ENCODE measurements around the gene C4orf36. TPM values are rescaled to one million over a fixed set of nuclear protein-coding genes. Genes with fewer than 3 reads are reported as not detected.

The C4orf36 gene
- total and polyA plus RNA-seq, 11 donors, result 0.36 to 2.4 (median 1.2) TPM; not detected in 3

DNA sequence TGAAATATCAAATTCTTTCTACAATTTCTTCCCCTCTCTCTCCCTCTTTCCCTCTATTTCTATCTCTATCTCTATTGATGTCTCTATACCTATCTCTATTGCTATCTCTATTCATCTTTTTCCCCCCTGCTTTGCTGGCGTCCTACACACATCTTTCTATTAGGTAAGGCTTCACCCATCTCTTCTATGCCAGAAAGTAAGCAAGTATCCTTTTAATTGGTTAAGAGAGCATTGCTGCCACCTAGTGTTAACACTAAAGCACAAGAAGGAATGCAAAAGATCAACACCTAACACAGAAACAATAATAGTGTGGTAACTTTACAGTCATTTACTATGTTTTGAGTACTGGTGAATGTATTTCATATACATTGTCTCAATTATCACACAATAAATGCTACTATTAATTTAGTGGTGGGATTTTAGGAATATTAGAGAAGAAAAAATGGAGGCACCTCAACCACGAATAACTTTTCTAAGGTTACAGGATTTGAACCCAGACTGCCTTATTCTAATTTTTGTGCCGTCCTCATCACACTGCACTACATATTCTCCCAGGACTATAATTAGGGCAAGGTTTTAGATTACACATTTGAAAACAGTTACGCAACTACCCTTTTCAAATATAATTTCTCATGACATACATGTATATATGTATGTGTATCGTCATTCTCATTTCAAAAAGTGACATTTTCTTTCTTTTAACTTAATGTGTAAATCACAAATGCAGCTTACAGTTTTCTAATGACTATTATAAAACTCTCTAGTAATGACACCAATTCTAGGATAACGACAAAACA lies 3.7 kb upstream of the C4orf36 start:
- Histone ChIP-seq H3K4me1 (peaks cover 0 to 19% (median 4%) of the 10 kb centered on the region in 12 donors), H3K9me3 (no peaks in the 10 kb centered on the region), H3K27ac (no peak overlapping the region), H3K36me3 (no peaks in the 10 kb centered on the region), H3K27me3 (peaks cover 0 to 9% (median 0%) of the 10 kb centered on the region in 9 donors), H3K4me3 (no peak overlapping the region)
- 72 to 75% (median 74%) methylated on average over 6 of the region's 6 CpGs for WGBS, 4 donors
- ATAC-seq (peak in 3 of 4 donors; percentile 42 to 59 (median 46)), DNase-seq (peak in 1 of 5 donors; percentile 22)
- TF ChIP-seq POLR2A (IDR thresholded peaks at IDR 0.05), result no peak
- TF ChIP-seq, protein P1, sequence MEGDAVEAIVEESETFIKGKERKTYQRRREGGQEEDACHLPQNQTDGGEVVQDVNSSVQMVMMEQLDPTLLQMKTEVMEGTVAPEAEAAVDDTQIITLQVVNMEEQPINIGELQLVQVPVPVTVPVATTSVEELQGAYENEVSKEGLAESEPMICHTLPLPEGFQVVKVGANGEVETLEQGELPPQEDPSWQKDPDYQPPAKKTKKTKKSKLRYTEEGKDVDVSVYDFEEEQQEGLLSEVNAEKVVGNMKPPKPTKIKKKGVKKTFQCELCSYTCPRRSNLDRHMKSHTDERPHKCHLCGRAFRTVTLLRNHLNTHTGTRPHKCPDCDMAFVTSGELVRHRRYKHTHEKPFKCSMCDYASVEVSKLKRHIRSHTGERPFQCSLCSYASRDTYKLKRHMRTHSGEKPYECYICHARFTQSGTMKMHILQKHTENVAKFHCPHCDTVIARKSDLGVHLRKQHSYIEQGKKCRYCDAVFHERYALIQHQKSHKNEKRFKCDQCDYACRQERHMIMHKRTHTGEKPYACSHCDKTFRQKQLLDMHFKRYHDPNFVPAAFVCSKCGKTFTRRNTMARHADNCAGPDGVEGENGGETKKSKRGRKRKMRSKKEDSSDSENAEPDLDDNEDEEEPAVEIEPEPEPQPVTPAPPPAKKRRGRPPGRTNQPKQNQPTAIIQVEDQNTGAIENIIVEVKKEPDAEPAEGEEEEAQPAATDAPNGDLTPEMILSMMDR (IDR thresholded peaks at IDR 0.05), result peak; percentile 62 to 87 (median 78)
- intact Hi-C loops (cut with DNase I), result loop anchor here in 8 of 10 donors (1.0 to 10.0 kb wide), 6 partner anchors 91 to 401 kb away; partner anchors contain the start of gene PTPN13 (in 2 of the 8)

- no peak overlapping the region for H3K27ac ChIP-seq
- no peaks in the 10 kb centered on the region for H3K36me3 ChIP-seq
- no peaks in the 10 kb centered on the region for H3K9me3 ChIP-seq
- H3K27me3 ChIP-seq, result peaks cover 0 to 9% (median 0%) of the 10 kb centered on the region in 9 donors
- H3K4me3 ChIP-seq, result no peak overlapping the region
- DNase-seq (no peak), ATAC-seq (no peak)
- intact Hi-C loops (cut with DNase I), result loop anchor here in 6 of 10 donors (1.0 to 10.0 kb wide), 5 partner anchors 90 to 398 kb away; partner anchors contain the start of gene PTPN13 (in 2 of the 6)
- H3K4me1 ChIP-seq, result peaks cover 0 to 19% (median 4%) of the 10 kb centered on the region in 12 donors
- TF ChIP-seq POLR2A (IDR thresholded peaks at IDR 0.05), result no peak
- TF ChIP-seq, protein P1 (IDR thresholded peaks at IDR 0.05), result no peak
These were observed 2.2 kb upstream of the C4orf36 start for GRCh38 chr4:86894455-86894854.

DNA sequence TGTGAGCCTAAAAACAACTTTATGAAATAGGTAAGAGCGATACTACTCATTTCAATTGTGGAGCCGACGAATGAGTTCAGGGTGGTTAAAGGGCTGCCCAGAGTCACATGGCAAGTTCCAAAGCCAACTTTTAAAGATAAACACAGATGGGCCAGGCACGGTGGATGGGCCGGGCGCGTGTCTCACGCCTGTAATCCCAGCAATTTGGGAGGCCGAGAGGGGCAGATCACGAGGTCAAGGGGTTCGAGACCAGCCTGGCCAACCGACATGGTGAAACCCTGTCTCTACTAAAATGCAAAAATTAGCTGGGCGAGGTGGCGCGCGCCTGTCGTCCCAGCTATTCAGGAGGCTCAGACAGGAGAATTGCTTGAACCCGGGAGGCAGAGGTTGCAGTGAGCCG lies 914 bp upstream of the C4orf36 start:
- peak overlapping the region in 1 of 12 donors; percentile 88 for H3K4me3 ChIP-seq
- H3K4me1 ChIP-seq, result peaks cover 0 to 19% (median 4%) of the 10 kb centered on the region in 12 donors
- peaks cover 0 to 9% (median 0%) of the 10 kb centered on the region in 9 donors for H3K27me3 ChIP-seq

More for the DNA sequence above, 914 bp upstream of the C4orf36 start:
- DNase-seq (no peak), ATAC-seq (no peak)
- H3K36me3 ChIP-seq, result no peaks in the 10 kb centered on the region
- H3K9me3 ChIP-seq, result no peaks in the 10 kb centered on the region
- no peak for TF ChIP-seq POLR2A (IDR thresholded peaks at IDR 0.05)
- TF ChIP-seq, protein P1 (IDR thresholded peaks at IDR 0.05), result no peak
- WGBS, 4 donors, result 81 to 91% (median 87%) methylated on average over 19 of the region's 19 CpGs
- H3K27ac ChIP-seq, result no peak overlapping the region
- intact Hi-C loops (cut with DNase I), result loop anchor here in 4 of 10 donors (2.0 to 10.0 kb wide), 3 partner anchors 88 to 396 kb away; partner anchors contain the start of gene PTPN13 (in 2 of the 4)
